Endothelial cell of umbilical vein (primary cell): ENCODE results near the gene MAML1. TPM values are rescaled to one million over a fixed set of nuclear protein-coding genes. Genes with fewer than 3 reads are reported as not detected.

Experiments
- BruUV-seq: library from RNA; stranded (reverse); fragments of 400-500 nt; replicated peaks from 2 replicates; lab custom pipeline; 2021; lab: Mats Ljungman, UMichigan
- CTCF ChIA-PET: fragments of 300-600, 350-600 bp; sonication (Branson Sonifier 250); formaldehyde crosslinking; loops from one replicate; lab custom pipeline; 2021; ENCODE audit warnings: antibody characterized with exemption, inconsistent platforms; lab: Charles Lee
- POLR2A ChIA-PET: fragments of 300-600, 350-600 bp; sonication (Branson Sonifier 250); formaldehyde crosslinking; loops from one replicate; lab custom pipeline; 2021; ENCODE audit warnings: antibody characterized with exemption, inconsistent platforms; lab: Charles Lee
- DNase-seq: peaks from one replicate; pipeline ENCODE4 v3.0.0-alpha.2; 2011; ENCODE audit warnings: low read depth, low spot score
- FAIRE-seq: peaks from 2 replicates; lab custom pipeline; 2011; peaks lifted over from hg19 to GRCh38; lab: Jason Lieb, UNC
- H2AFZ ChIP-seq: 2 replicates; pipeline ENCODE4 v1.6.0; 2012; ENCODE audit warnings: low read depth, low read length, control low read depth, inconsistent platforms
- H3K27ac ChIP-seq: 2 replicates; pipeline ENCODE4 v1.5.1; 2011; ENCODE audit warnings: low read depth, mild to moderate bottlenecking, control low read depth, low read length, moderate library complexity; ENCODE audit not compliant: insufficient read depth
- H3K27me3 ChIP-seq, 2 experiments: 2 replicates each; pipeline versions ENCODE4 v1.6.0 to v1.6.1; 2011; ENCODE audit warnings: low read length in 2 of 2, mixed read lengths in 1 of 2; ENCODE audit not compliant: control insufficient read depth in 2 of 2, insufficient read depth in 2 of 2
- H3K36me3 ChIP-seq, 2 experiments: 2 replicates in 1 of 2; 3 replicates in 1 of 2; pipeline ENCODE4 v1.5.1; 2011; ENCODE audit warnings: low read length in 2 of 2, mild to moderate bottlenecking in 1 of 2, moderate library complexity in 1 of 2; ENCODE audit not compliant: control insufficient read depth in 2 of 2, insufficient read depth in 2 of 2; ENCODE audit errors: extremely low read depth in 1 of 2
- H3K4me1 ChIP-seq: 3 replicates; pipeline ENCODE4 v1.5.1; 2011; ENCODE audit warnings: mild to moderate bottlenecking, low read length; ENCODE audit not compliant: control insufficient read depth, insufficient read depth; ENCODE audit errors: extremely low read depth
- H3K4me2 ChIP-seq: 2 replicates; pipeline ENCODE4 v1.6.1; 2011; ENCODE audit warnings: low read length, control low read depth, mixed read lengths; ENCODE audit not compliant: insufficient read depth
- H3K4me3 ChIP-seq, 3 experiments: fragments of 200-600 bp in 1 of 3; sonication (generic), shearing (Covaris generic) in 1 of 3; replicated peaks in 1 of 3; 2 replicates each; pipeline ENCODE4 v1.5.1; 2011 to 2016; ENCODE audit warnings: control low read depth in 3 of 3, low read length in 3 of 3, mild to moderate bottlenecking in 2 of 3, inconsistent platforms in 1 of 3, low read depth in 1 of 3, moderate library complexity in 1 of 3; ENCODE audit not compliant: insufficient read depth in 1 of 3
- H3K79me2 ChIP-seq: 2 replicates; pipeline ENCODE4 v1.6.0; 2012; ENCODE audit warnings: low read length, inconsistent platforms; ENCODE audit not compliant: control insufficient read depth, insufficient read depth
- H3K9ac ChIP-seq: replicated peaks from 2 replicates; pipeline ENCODE3; 2011; ENCODE audit warnings: low read length, control low read depth; ENCODE audit not compliant: insufficient read depth; ENCODE audit errors: extremely low read depth
- H3K9me1 ChIP-seq: replicated peaks from 3 replicates; pipeline ENCODE4 v1.6.0; 2011; ENCODE audit warnings: mild to moderate bottlenecking, low read length; ENCODE audit not compliant: control insufficient read depth, insufficient read depth; ENCODE audit errors: extremely low read depth
- H3K9me3 ChIP-seq: replicated peaks from 2 replicates; pipeline ENCODE4 v1.5.1; 2012; ENCODE audit warnings: low read length, inconsistent platforms; ENCODE audit not compliant: control insufficient read depth, insufficient read depth
- H4K20me1 ChIP-seq: replicated peaks from 2 replicates; pipeline ENCODE3; 2011; ENCODE audit warnings: mild to moderate bottlenecking, low read length; ENCODE audit not compliant: control insufficient read depth, insufficient read depth; ENCODE audit errors: extremely low read depth
- CTCF ChIP-seq, 2 donors: IDR thresholded peaks; 1 replicate in 1 of 2; 2 replicates in 1 of 2; pipeline ENCODE4 v1.5.1; 2011; ENCODE audit warnings: low read length in 2 of 2, mild to moderate bottlenecking in 2 of 2, moderate library complexity in 2 of 2, control low read depth in 1 of 2, inconsistent platforms in 1 of 2, low read depth in 1 of 2; ENCODE audit not compliant: insufficient read depth in 1 of 2; ENCODE audit errors: extremely low read depth in 1 of 2
- EZH2 ChIP-seq: IDR thresholded peaks from 2 replicates; pipeline ENCODE4 v1.6.1; 2012; ENCODE audit warnings: borderline replicate concordance, low read depth, mild to moderate bottlenecking, moderate library complexity, low read length, inconsistent platforms; ENCODE audit not compliant: severe bottlenecking
- FOS ChIP-seq: IDR thresholded peaks from 2 replicates; pipeline ENCODE4 v1.6.1; 2011; ENCODE audit warnings: mild to moderate bottlenecking, low read length, moderate library complexity, borderline replicate concordance; ENCODE audit not compliant: insufficient read depth
- GATA2 ChIP-seq: IDR thresholded peaks from 2 replicates; pipeline ENCODE4 v1.7.0; 2011; ENCODE audit warnings: low read depth, mild to moderate bottlenecking, moderate library complexity, mixed read lengths, low read length; ENCODE audit not compliant: insufficient read length, insufficient read depth
- JUN ChIP-seq: IDR thresholded peaks from 2 replicates; pipeline ENCODE4 v1.6.1; 2011; ENCODE audit warnings: borderline replicate concordance, low read depth; ENCODE audit not compliant: insufficient read length, insufficient read depth
- MAX ChIP-seq: IDR thresholded peaks from 2 replicates; pipeline ENCODE4 v1.6.1; 2011; ENCODE audit not compliant: insufficient read depth, insufficient read length
- MYC ChIP-seq: IDR thresholded peaks from one replicate; pipeline ENCODE4 v1.6.1; 2011; ENCODE audit warnings: mild to moderate bottlenecking, low read depth, low read length
- POLR2A ChIP-seq: IDR thresholded peaks from 2 replicates; pipeline ENCODE4 v1.6.1; 2012; ENCODE audit warnings: low read depth, mild to moderate bottlenecking, control low read depth, low read length
- POLR2AphosphoS5 ChIP-seq: IDR thresholded peaks from 2 replicates; pipeline ENCODE4 v1.6.1; 2012; ENCODE audit warnings: low read depth, mild to moderate bottlenecking, control low read depth, low read length, moderate library complexity; ENCODE audit not compliant: insufficient read depth
- dilution Hi-C: fragments of 300-500 bp; cut with MboI; formaldehyde crosslinking; loops from one replicate; pipeline ENCODE4 v1.15.0; 2019; ENCODE audit warnings: low sequenced_read_pairs; ENCODE audit not compliant: extremely low pct_ligation_motif_present
- intact Hi-C: fragments of 100-400 bp; cut with micrococcal nuclease; formaldehyde crosslinking; loops from one replicate; pipeline ENCODE4 v1.10.0; 2022
- polyA plus RNA-seq, 4 experiments: library from polyadenylated mRNA; depleted of rRNA in 3 of 4; stranded (reverse) in 3 of 4; unstranded in 1 of 4; fragments of >200 nt; gene quantifications; 2 replicates each; pipeline versions ENCODE4 v1.2.1 to v1.2.3, GENCODE V29; 2011 to 2012; ENCODE audit warnings: missing spikeins in 1 of 4
- total RNA-seq: library from RNA; stranded (reverse); gene quantifications from 2 replicates; pipeline ENCODE4 v1.2.3, GENCODE V29; 2021

MAML1 gene
- total and polyA plus RNA-seq, 2 donors (not counting 3 experiments of a cell fraction or from before 2014, with no cell fraction given), result 12.4 to 29.0 TPM

- H3K9me1 ChIP-seq, result no peaks in the 10 kb centered on the region
- H3K9me3 ChIP-seq, result no peaks in the 10 kb centered on the region
- no peak overlapping the region for H3K27ac ChIP-seq
- H3K36me3 ChIP-seq, result no peaks in the 10 kb centered on the region
- H3K79me2 ChIP-seq, result peaks cover 8% of the 10 kb centered on the region
- FAIRE-seq, result no peak
- DNase-seq, result no peak
- no TSS peak for BruUV-seq
- H3K4me3 ChIP-seq, result no peak overlapping the region
- ChIA-PET POLR2A (no interaction called here), CTCF (interaction anchor here (0.8 to 1.1 kb wide), 2 partner anchors 28 to 68 kb away, joined by 4 read pairs; no protein-coding TSS in a partner anchor)
- H3K9ac ChIP-seq, result no peak overlapping the region
- no peak for TF ChIP-seq EZH2
- no peak for TF ChIP-seq CTCF (IDR thresholded peaks at IDR 0.05; ENCODE audit: extremely low read depth in 1 of 2, insufficient read depth in 1 of 2, low read depth in 1 of 2, low read length in 2 of 2)
- no peak for TF ChIP-seq POLR2AphosphoS5
- no peak for TF ChIP-seq MYC
- TF ChIP-seq FOS, result no peak
- no peak for TF ChIP-seq JUN
- no peak for TF ChIP-seq MAX
- TF ChIP-seq POLR2A, result no peak
- no peak for TF ChIP-seq GATA2
- dilution Hi-C loops (no loop called here), intact Hi-C loops (no loop called here)
- no peaks in the 10 kb centered on the region for H3K27me3 ChIP-seq
- no peak overlapping the region for H3K4me2 ChIP-seq
- no peaks in the 10 kb centered on the region for H4K20me1 ChIP-seq
- H3K4me1 ChIP-seq, result peaks cover 4% of the 10 kb centered on the region
- no peak overlapping the region for H2AFZ ChIP-seq
These were observed 38.1 kb upstream of the MAML1 start for GRCh38 chr5:179694561-179694960.
